ENCODE measurements around the gene UPK1A. TPM values are rescaled to one million over a fixed set of nuclear protein-coding genes. Genes with fewer than 3 reads are reported as not detected.

UPK1A gene
- total and polyA plus RNA-seq, 2 of the 8 experiments (the other 6 are each of a cell fraction or from before 2014, with no cell fraction given) = 0.56 to 9.9 TPM

DNA sequence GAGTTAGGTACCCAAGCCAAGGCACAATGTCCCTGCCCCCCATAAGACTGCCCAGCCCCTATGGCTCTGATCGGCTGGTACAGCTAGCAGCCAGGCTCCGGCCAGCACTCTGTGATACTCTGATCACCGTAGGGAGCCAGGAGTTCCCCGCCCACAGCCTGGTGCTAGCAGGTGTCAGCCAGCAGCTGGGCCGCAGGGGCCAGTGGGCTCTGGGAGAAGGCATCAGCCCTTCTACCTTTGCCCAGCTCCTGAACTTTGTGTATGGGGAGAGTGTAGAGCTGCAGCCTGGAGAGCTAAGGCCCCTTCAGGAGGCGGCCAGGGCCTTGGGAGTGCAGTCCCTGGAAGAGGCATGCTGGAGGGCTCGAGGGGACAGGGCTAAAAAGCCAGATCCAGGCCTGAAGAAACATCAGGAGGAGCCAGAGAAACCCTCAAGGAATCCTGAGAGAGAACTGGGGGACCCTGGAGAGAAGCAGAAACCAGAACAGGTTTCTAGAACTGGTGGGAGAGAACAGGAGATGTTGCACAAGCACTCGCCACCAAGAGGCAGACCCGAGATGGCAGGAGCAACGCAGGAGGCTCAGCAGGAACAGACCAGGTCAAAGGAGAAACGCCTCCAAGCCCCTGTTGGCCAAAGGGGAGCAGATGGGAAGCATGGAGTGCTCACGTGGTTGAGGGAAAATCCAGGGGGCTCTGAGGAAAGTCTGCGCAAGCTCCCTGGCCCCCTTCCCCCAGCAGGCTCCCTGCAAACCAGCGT lies 48.5 kb downstream of the UPK1A start (continued):
- TF ChIP-seq, protein P1, sequence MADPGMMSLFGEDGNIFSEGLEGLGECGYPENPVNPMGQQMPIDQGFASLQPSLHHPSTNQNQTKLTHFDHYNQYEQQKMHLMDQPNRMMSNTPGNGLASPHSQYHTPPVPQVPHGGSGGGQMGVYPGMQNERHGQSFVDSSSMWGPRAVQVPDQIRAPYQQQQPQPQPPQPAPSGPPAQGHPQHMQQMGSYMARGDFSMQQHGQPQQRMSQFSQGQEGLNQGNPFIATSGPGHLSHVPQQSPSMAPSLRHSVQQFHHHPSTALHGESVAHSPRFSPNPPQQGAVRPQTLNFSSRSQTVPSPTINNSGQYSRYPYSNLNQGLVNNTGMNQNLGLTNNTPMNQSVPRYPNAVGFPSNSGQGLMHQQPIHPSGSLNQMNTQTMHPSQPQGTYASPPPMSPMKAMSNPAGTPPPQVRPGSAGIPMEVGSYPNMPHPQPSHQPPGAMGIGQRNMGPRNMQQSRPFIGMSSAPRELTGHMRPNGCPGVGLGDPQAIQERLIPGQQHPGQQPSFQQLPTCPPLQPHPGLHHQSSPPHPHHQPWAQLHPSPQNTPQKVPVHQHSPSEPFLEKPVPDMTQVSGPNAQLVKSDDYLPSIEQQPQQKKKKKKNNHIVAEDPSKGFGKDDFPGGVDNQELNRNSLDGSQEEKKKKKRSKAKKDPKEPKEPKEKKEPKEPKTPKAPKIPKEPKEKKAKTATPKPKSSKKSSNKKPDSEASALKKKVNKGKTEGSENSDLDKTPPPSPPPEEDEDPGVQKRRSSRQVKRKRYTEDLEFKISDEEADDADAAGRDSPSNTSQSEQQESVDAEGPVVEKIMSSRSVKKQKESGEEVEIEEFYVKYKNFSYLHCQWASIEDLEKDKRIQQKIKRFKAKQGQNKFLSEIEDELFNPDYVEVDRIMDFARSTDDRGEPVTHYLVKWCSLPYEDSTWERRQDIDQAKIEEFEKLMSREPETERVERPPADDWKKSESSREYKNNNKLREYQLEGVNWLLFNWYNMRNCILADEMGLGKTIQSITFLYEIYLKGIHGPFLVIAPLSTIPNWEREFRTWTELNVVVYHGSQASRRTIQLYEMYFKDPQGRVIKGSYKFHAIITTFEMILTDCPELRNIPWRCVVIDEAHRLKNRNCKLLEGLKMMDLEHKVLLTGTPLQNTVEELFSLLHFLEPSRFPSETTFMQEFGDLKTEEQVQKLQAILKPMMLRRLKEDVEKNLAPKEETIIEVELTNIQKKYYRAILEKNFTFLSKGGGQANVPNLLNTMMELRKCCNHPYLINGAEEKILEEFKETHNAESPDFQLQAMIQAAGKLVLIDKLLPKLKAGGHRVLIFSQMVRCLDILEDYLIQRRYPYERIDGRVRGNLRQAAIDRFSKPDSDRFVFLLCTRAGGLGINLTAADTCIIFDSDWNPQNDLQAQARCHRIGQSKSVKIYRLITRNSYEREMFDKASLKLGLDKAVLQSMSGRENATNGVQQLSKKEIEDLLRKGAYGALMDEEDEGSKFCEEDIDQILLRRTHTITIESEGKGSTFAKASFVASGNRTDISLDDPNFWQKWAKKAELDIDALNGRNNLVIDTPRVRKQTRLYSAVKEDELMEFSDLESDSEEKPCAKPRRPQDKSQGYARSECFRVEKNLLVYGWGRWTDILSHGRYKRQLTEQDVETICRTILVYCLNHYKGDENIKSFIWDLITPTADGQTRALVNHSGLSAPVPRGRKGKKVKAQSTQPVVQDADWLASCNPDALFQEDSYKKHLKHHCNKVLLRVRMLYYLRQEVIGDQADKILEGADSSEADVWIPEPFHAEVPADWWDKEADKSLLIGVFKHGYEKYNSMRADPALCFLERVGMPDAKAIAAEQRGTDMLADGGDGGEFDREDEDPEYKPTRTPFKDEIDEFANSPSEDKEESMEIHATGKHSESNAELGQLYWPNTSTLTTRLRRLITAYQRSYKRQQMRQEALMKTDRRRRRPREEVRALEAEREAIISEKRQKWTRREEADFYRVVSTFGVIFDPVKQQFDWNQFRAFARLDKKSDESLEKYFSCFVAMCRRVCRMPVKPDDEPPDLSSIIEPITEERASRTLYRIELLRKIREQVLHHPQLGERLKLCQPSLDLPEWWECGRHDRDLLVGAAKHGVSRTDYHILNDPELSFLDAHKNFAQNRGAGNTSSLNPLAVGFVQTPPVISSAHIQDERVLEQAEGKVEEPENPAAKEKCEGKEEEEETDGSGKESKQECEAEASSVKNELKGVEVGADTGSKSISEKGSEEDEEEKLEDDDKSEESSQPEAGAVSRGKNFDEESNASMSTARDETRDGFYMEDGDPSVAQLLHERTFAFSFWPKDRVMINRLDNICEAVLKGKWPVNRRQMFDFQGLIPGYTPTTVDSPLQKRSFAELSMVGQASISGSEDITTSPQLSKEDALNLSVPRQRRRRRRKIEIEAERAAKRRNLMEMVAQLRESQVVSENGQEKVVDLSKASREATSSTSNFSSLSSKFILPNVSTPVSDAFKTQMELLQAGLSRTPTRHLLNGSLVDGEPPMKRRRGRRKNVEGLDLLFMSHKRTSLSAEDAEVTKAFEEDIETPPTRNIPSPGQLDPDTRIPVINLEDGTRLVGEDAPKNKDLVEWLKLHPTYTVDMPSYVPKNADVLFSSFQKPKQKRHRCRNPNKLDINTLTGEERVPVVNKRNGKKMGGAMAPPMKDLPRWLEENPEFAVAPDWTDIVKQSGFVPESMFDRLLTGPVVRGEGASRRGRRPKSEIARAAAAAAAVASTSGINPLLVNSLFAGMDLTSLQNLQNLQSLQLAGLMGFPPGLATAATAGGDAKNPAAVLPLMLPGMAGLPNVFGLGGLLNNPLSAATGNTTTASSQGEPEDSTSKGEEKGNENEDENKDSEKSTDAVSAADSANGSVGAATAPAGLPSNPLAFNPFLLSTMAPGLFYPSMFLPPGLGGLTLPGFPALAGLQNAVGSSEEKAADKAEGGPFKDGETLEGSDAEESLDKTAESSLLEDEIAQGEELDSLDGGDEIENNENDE (IDR thresholded peaks at IDR 0.05; ENCODE audit: insufficient replicate concordance, low read length) = no peak
- TF ChIP-seq GTF2F1 (IDR thresholded peaks at IDR 0.05; ENCODE audit: borderline replicate concordance, low read depth, low read length) (no peak), RFX5 (IDR thresholded peaks at IDR 0.05; ENCODE audit: borderline replicate concordance, low read depth, low read length) (no peak), SUZ12 (IDR thresholded peaks at IDR 0.05; ENCODE audit: low read length) (no peak), CREB1 (IDR thresholded peaks at IDR 0.05) (no peak)
- TF ChIP-seq, protein P2, sequence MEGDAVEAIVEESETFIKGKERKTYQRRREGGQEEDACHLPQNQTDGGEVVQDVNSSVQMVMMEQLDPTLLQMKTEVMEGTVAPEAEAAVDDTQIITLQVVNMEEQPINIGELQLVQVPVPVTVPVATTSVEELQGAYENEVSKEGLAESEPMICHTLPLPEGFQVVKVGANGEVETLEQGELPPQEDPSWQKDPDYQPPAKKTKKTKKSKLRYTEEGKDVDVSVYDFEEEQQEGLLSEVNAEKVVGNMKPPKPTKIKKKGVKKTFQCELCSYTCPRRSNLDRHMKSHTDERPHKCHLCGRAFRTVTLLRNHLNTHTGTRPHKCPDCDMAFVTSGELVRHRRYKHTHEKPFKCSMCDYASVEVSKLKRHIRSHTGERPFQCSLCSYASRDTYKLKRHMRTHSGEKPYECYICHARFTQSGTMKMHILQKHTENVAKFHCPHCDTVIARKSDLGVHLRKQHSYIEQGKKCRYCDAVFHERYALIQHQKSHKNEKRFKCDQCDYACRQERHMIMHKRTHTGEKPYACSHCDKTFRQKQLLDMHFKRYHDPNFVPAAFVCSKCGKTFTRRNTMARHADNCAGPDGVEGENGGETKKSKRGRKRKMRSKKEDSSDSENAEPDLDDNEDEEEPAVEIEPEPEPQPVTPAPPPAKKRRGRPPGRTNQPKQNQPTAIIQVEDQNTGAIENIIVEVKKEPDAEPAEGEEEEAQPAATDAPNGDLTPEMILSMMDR (IDR thresholded peaks at IDR 0.05; ENCODE audit: control extremely low read depth in 1 of 3, insufficient read depth in 1 of 3, low read depth in 1 of 3, low read length in 3 of 3) = peak; percentile 34 to 45 (median 45)

Measured in H1 (cell line).